Measurements from ENCODE around the gene KANSL1. TPM values are rescaled to one million over a fixed set of nuclear protein-coding genes. Genes with fewer than 3 reads are reported as not detected.

Gene KANSL1
- total RNA-seq, 2 experiments from 2014 or later, result 80.5 to 82.8 TPM

- Mint-ChIP-seq H3K4me1 (ENCODE audit: low read depth) (no peaks in the 10 kb centered on the region), H3K27me3 (ENCODE audit: low read depth) (peaks cover 4% of the 10 kb centered on the region), H3K27ac (no peak overlapping the region), H3K9me3 (ENCODE audit: insufficient read depth) (no peaks in the 10 kb centered on the region), H3K4me3 (no peak overlapping the region), H3K36me3 (ENCODE audit: low read depth) (no peaks in the 10 kb centered on the region)
- ChIA-PET POLR2A (no interaction called here), CTCF (interaction anchor here (0.8 to 1.2 kb wide), 2 partner anchors 11 to 42 kb away, joined by 3 to 4 read pairs; no protein-coding TSS in a partner anchor)
- DNase-seq (no peak), ATAC-seq (no peak)
Measured at GRCh38 chr17:45991341-45991740, 201.9 kb downstream of the KANSL1 start.

- H3K9me3 Mint-ChIP-seq (ENCODE audit: insufficient read depth), result no peaks in the 10 kb centered on the region
- no peaks in the 10 kb centered on the region for H3K4me1 Mint-ChIP-seq (ENCODE audit: low read depth)
- DNase-seq, result no peak
- no peak for ATAC-seq
- ChIA-PET CTCF (interaction anchor here (0.8 to 1.2 kb wide), 3 partner anchors 11 to 42 kb away, joined by 3 to 4 read pairs (median 4); no protein-coding TSS in a partner anchor), POLR2A (no interaction called here)
- no peaks in the 10 kb centered on the region for H3K36me3 Mint-ChIP-seq (ENCODE audit: low read depth)
- no peak overlapping the region for H3K4me3 Mint-ChIP-seq
- no peak overlapping the region for H3K27ac Mint-ChIP-seq
- peaks cover 5% of the 10 kb centered on the region for H3K27me3 Mint-ChIP-seq (ENCODE audit: low read depth)
Measured at GRCh38 chr17:45990886-45991285, 202.3 kb downstream of the KANSL1 start.

- ATAC-seq, result no peak
- DNase-seq, result no peak
- Mint-ChIP-seq H3K9me3 (ENCODE audit: insufficient read depth) (no peaks in the 10 kb centered on the region), H3K27ac (no peak overlapping the region), H3K4me1 (ENCODE audit: low read depth) (no peaks in the 10 kb centered on the region), H3K36me3 (ENCODE audit: low read depth) (no peaks in the 10 kb centered on the region), H3K27me3 (ENCODE audit: low read depth) (peaks cover 6% of the 10 kb centered on the region), H3K4me3 (no peak overlapping the region)
- CTCF ChIA-PET, result no interaction called here
- POLR2A ChIA-PET, result interaction anchor here (0.5 kb wide), 1 partner anchor 911 kb away, joined by 3 read pairs; no protein-coding TSS in a partner anchor
Measured at GRCh38 chr17:45989759-45990158, 203.5 kb downstream of the KANSL1 start.

- ChIA-PET POLR2A (no interaction called here), CTCF (interaction anchor here (1.2 kb wide), 1 partner anchor 94 kb away, joined by 3 read pairs; no protein-coding TSS in a partner anchor)
- no peaks in the 10 kb centered on the region for H3K9me3 Mint-ChIP-seq (ENCODE audit: insufficient read depth)
- DNase-seq (no peak), ATAC-seq (no peak)
- H3K4me3 Mint-ChIP-seq, result no peak overlapping the region
- no peaks in the 10 kb centered on the region for H3K36me3 Mint-ChIP-seq (ENCODE audit: low read depth)
- H3K27ac Mint-ChIP-seq, result no peak overlapping the region
- H3K4me1 Mint-ChIP-seq (ENCODE audit: low read depth), result no peaks in the 10 kb centered on the region
- H3K27me3 Mint-ChIP-seq (ENCODE audit: low read depth), result peaks cover 8% of the 10 kb centered on the region
Measured at GRCh38 chr17:45987706-45988105, 205.5 kb downstream of the KANSL1 start.

GRCh38 chr17:45986056-45986455 lies 207.2 kb downstream of the KANSL1 start:
- POLR2A ChIA-PET, result no interaction called here
- Mint-ChIP-seq H3K9me3 (ENCODE audit: insufficient read depth) (no peaks in the 10 kb centered on the region), H3K4me1 (ENCODE audit: low read depth) (no peaks in the 10 kb centered on the region), H3K27ac (no peak overlapping the region), H3K36me3 (ENCODE audit: low read depth) (no peaks in the 10 kb centered on the region), H3K27me3 (ENCODE audit: low read depth) (peaks cover 8% of the 10 kb centered on the region), H3K4me3 (no peak overlapping the region)
- ATAC-seq (no peak), DNase-seq (no peak)
- CTCF ChIA-PET, result no interaction called here

GRCh38 chr17:45985447-45985846 lies 207.8 kb downstream of the KANSL1 start:
- Mint-ChIP-seq H3K9me3 (ENCODE audit: insufficient read depth) (no peaks in the 10 kb centered on the region), H3K4me3 (no peak overlapping the region), H3K4me1 (ENCODE audit: low read depth) (no peaks in the 10 kb centered on the region), H3K27ac (no peak overlapping the region), H3K27me3 (ENCODE audit: low read depth) (peaks cover 8% of the 10 kb centered on the region), H3K36me3 (ENCODE audit: low read depth) (no peaks in the 10 kb centered on the region)
- CTCF ChIA-PET, result no interaction called here
- no peak for DNase-seq
- POLR2A ChIA-PET, result no interaction called here
- ATAC-seq, result no peak

- ATAC-seq, result no peak
- no peak for DNase-seq
- ChIA-PET POLR2A (no interaction called here), CTCF (no interaction called here)
- no peaks in the 10 kb centered on the region for H3K4me1 Mint-ChIP-seq (ENCODE audit: low read depth)
- no peak overlapping the region for H3K27ac Mint-ChIP-seq
- H3K4me3 Mint-ChIP-seq, result no peak overlapping the region
- H3K27me3 Mint-ChIP-seq (ENCODE audit: low read depth), result peaks cover 8% of the 10 kb centered on the region
- no peaks in the 10 kb centered on the region for H3K36me3 Mint-ChIP-seq (ENCODE audit: low read depth)
- H3K9me3 Mint-ChIP-seq (ENCODE audit: insufficient read depth), result no peaks in the 10 kb centered on the region
Measured at GRCh38 chr17:45984368-45984767, 208.9 kb downstream of the KANSL1 start.

GRCh38 chr17:45983614-45984310 lies 209.5 kb downstream of the KANSL1 start:
- CTCF ChIA-PET, result no interaction called here
- H3K9me3 Mint-ChIP-seq (ENCODE audit: insufficient read depth), result no peaks in the 10 kb centered on the region
- no peaks in the 10 kb centered on the region for H3K36me3 Mint-ChIP-seq (ENCODE audit: low read depth)
- POLR2A ChIA-PET, result no interaction called here
- DNase-seq (no peak), ATAC-seq (no peak)
- H3K4me1 Mint-ChIP-seq (ENCODE audit: low read depth), result no peaks in the 10 kb centered on the region
- no peak overlapping the region for H3K4me3 Mint-ChIP-seq
- peaks cover 8% of the 10 kb centered on the region for H3K27me3 Mint-ChIP-seq (ENCODE audit: low read depth)
- no peak overlapping the region for H3K27ac Mint-ChIP-seq

- ATAC-seq (no peak), DNase-seq (no peak)
- ChIA-PET POLR2A (interaction anchor here (0.6 kb wide), 1 partner anchor 177 kb away, joined by 3 read pairs; no protein-coding TSS in a partner anchor), CTCF (no interaction called here)
- H3K9me3 Mint-ChIP-seq (ENCODE audit: insufficient read depth), result no peaks in the 10 kb centered on the region
- H3K36me3 Mint-ChIP-seq (ENCODE audit: low read depth), result no peaks in the 10 kb centered on the region
- H3K27ac Mint-ChIP-seq, result no peak overlapping the region
- no peaks in the 10 kb centered on the region for H3K4me1 Mint-ChIP-seq (ENCODE audit: low read depth)
- H3K27me3 Mint-ChIP-seq (ENCODE audit: low read depth), result peaks cover 8% of the 10 kb centered on the region
- no peak overlapping the region for H3K4me3 Mint-ChIP-seq
Measured at GRCh38 chr17:45982791-45983613, 210.2 kb downstream of the KANSL1 start.

GRCh38 chr17:45981306-45981705 lies 211.9 kb downstream of the KANSL1 start:
- Mint-ChIP-seq H3K9me3 (ENCODE audit: insufficient read depth) (no peaks in the 10 kb centered on the region), H3K36me3 (ENCODE audit: low read depth) (no peaks in the 10 kb centered on the region), H3K4me3 (no peak overlapping the region), H3K27me3 (ENCODE audit: low read depth) (peaks cover 4% of the 10 kb centered on the region), H3K4me1 (ENCODE audit: low read depth) (peaks cover 9% of the 10 kb centered on the region), H3K27ac (no peak overlapping the region)
- no peak for DNase-seq
- ATAC-seq, result no peak
- ChIA-PET CTCF (no interaction called here), POLR2A (no interaction called here)

GRCh38 chr17:45980855-45981254 lies 212.4 kb downstream of the KANSL1 start:
- Mint-ChIP-seq H3K27me3 (ENCODE audit: low read depth) (peaks cover 2% of the 10 kb centered on the region), H3K4me1 (ENCODE audit: low read depth) (peaks cover 9% of the 10 kb centered on the region), H3K9me3 (ENCODE audit: insufficient read depth) (no peaks in the 10 kb centered on the region), H3K36me3 (ENCODE audit: low read depth) (no peaks in the 10 kb centered on the region), H3K4me3 (no peak overlapping the region), H3K27ac (no peak overlapping the region)
- ATAC-seq, result no peak
- no peak for DNase-seq
- POLR2A ChIA-PET, result no interaction called here
- CTCF ChIA-PET, result no interaction called here

Data from activated CD8-positive, alpha-beta T cell treated with anti-CD3 and anti-CD28 coated beads, Interleukin-2, amount 10 ng/mL, durations not matched to agents 7 days and 5 days (primary cell).